Activated CD8-positive, alpha-beta T cell treated with anti-CD3 and anti-CD28 coated beads for 36 hours (primary cell): Measurements from ENCODE around the gene KIAA1210. TPM values are rescaled to one million over a fixed set of nuclear protein-coding genes. Genes with fewer than 3 reads are reported as not detected.

Source experiments
- ATAC-seq: fragments of 200-7000 bp; cut with Tn5 transposase; one replicate; pipeline ENCODE4 v1.10.0; 2021; ENCODE audit warnings: mild to moderate bottlenecking, moderate library complexity
- CTCF ChIA-PET: fragments of 350-600 bp; sonication (Branson Sonifier 250); formaldehyde crosslinking; loops from one replicate; lab custom pipeline; 2021; ENCODE audit warnings: antibody characterized with exemption; lab: Charles Lee
- POLR2A ChIA-PET: fragments of 350-600 bp; sonication (Branson Sonifier 250); formaldehyde crosslinking; loops from one replicate; lab custom pipeline; 2021; ENCODE audit warnings: antibody characterized with exemption; lab: Charles Lee
- DNase-seq: peaks from one replicate; pipeline ENCODE4 v3.0.0-alpha.2; 2020
- H3K27ac Mint-ChIP-seq: one replicate; pipeline ENCODE4 v1.8.0; 2021; ENCODE audit warnings: mild to moderate bottlenecking, mixed read lengths
- H3K27me3 Mint-ChIP-seq: one replicate; pipeline ENCODE4 v1.8.0; 2021; ENCODE audit warnings: mixed read lengths
- H3K36me3 Mint-ChIP-seq: one replicate; pipeline ENCODE4 v1.8.0; 2021; ENCODE audit warnings: low read depth, mixed read lengths
- H3K4me1 Mint-ChIP-seq: one replicate; pipeline ENCODE4 v1.8.0; 2021; ENCODE audit warnings: low read depth, mixed read lengths
- H3K4me3 Mint-ChIP-seq: one replicate; pipeline ENCODE4 v1.8.0; 2021; ENCODE audit warnings: mild to moderate bottlenecking, moderate library complexity, mixed read lengths
- H3K9me3 Mint-ChIP-seq: one replicate; pipeline ENCODE4 v1.8.0; 2021; ENCODE audit warnings: mixed read lengths
- intact Hi-C: fragments of 100-400 bp; cut with micrococcal nuclease; formaldehyde crosslinking; loops from one replicate; pipeline ENCODE4 v1.10.0; 2022
- total RNA-seq, 2 experiments: library from RNA; stranded (reverse); gene quantifications; one replicate each; pipeline ENCODE4 v1.2.3, GENCODE V29; 2021
- TF ChIP-seq, protein P1 (sequence below): fragments of 200-600 bp; IDR thresholded peaks from one replicate; pipeline ENCODE4 v1.8.0; 2022; ENCODE audit warnings: antibody characterized with exemption, mild to moderate bottlenecking

The KIAA1210 gene
- total RNA-seq, 2 experiments from 2014 or later = not detected

DNA sequence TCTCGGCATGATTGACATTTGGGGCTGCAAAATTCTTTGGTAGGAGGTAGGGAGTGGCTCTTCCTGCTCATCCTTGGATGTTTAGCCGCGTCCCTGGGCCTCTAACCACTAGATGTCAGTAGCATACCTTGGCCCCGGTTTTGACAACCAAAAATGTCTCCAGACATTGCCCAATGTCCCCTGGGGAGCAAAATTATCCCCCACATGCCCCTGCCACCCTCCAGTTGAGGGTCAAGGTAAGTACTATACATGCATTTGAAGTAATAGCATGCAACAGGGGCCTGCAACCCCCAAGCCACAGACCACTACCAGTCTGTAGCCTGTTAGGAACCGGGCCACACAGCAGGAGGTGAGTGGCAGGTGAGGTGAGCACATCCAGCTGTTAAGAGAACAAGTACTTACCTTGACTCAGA, 17.6 kb upstream of the KIAA1210 start:
- H3K27me3 Mint-ChIP-seq = no peaks in the 10 kb centered on the region
- no peaks in the 10 kb centered on the region for H3K36me3 Mint-ChIP-seq
- TF ChIP-seq, protein P1, sequence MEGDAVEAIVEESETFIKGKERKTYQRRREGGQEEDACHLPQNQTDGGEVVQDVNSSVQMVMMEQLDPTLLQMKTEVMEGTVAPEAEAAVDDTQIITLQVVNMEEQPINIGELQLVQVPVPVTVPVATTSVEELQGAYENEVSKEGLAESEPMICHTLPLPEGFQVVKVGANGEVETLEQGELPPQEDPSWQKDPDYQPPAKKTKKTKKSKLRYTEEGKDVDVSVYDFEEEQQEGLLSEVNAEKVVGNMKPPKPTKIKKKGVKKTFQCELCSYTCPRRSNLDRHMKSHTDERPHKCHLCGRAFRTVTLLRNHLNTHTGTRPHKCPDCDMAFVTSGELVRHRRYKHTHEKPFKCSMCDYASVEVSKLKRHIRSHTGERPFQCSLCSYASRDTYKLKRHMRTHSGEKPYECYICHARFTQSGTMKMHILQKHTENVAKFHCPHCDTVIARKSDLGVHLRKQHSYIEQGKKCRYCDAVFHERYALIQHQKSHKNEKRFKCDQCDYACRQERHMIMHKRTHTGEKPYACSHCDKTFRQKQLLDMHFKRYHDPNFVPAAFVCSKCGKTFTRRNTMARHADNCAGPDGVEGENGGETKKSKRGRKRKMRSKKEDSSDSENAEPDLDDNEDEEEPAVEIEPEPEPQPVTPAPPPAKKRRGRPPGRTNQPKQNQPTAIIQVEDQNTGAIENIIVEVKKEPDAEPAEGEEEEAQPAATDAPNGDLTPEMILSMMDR = no peak
- H3K9me3 Mint-ChIP-seq = no peaks in the 10 kb centered on the region
- ATAC-seq = no peak
- CTCF ChIA-PET = no interaction called here
- POLR2A ChIA-PET = no interaction called here
- peak; percentile 9 for DNase-seq
- intact Hi-C loops = loop anchor here (10.0 kb wide), 1 partner anchor 120 kb away; no protein-coding TSS in a partner anchor
- H3K4me3 Mint-ChIP-seq = no peak overlapping the region
- H3K27ac Mint-ChIP-seq = no peak overlapping the region
- no peaks in the 10 kb centered on the region for H3K4me1 Mint-ChIP-seq

DNA sequence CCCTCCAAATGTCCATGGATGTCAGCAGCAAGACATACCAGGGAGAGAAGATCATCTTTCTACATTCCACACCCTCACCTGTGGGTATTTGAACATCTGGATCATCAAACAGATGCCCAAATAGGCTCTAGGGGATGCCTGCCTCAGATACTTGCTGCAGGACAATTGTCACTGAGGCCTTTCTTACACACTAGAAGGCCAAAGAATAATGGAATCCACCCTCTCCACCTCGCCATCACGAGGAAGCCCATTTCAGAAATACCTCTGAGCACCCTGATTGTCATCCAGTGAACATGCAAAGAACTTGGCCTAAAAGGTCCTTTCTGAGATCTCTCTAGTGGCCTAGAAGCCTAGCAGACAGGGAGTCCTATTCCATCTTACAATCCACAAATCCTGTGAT, 6.9 kb upstream of the KIAA1210 start:
- no peaks in the 10 kb centered on the region for H3K36me3 Mint-ChIP-seq
- ChIA-PET POLR2A (no interaction called here), CTCF (no interaction called here)
- no peak overlapping the region for H3K27ac Mint-ChIP-seq
- no peaks in the 10 kb centered on the region for H3K9me3 Mint-ChIP-seq
- no peak overlapping the region for H3K4me3 Mint-ChIP-seq
- intact Hi-C loops = loop anchor here (10.0 kb wide), 1 partner anchor 80 kb away; no protein-coding TSS in a partner anchor
- H3K27me3 Mint-ChIP-seq = peaks cover 5% of the 10 kb centered on the region
- DNase-seq = no peak
- TF ChIP-seq, protein P1 = no peak
- no peak for ATAC-seq
- no peaks in the 10 kb centered on the region for H3K4me1 Mint-ChIP-seq

DNA sequence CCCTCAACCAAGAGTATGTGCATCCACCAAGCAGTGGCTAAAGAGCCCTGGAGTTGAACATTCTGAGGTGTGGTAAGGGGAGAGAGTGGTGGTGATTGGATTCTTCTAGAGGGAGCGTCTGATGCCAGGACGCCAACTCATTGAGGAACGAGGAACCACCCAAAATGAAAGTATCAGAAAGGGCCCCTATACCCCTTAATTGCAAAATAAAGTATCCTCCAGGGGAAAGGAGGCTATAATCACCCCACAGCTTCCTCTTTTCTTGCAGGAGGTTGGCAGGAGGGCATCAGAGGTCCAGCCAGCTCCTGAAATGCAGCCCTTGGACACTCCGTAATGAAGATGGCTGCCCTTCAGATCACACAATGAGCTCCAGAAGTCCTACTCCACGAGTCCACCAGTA, 5.3 kb upstream of the KIAA1210 start:
- no peaks in the 10 kb centered on the region for H3K9me3 Mint-ChIP-seq
- peaks cover 5% of the 10 kb centered on the region for H3K27me3 Mint-ChIP-seq
- CTCF ChIA-PET = no interaction called here
- ATAC-seq (no peak), DNase-seq (no peak)
- no peak overlapping the region for H3K27ac Mint-ChIP-seq
- intact Hi-C loops = loop anchor here (10.0 kb wide), 1 partner anchor 82 kb away; no protein-coding TSS in a partner anchor
- no peaks in the 10 kb centered on the region for H3K36me3 Mint-ChIP-seq
- POLR2A ChIA-PET = no interaction called here
- no peaks in the 10 kb centered on the region for H3K4me1 Mint-ChIP-seq
- no peak overlapping the region for H3K4me3 Mint-ChIP-seq
- TF ChIP-seq, protein P1 = no peak

DNA sequence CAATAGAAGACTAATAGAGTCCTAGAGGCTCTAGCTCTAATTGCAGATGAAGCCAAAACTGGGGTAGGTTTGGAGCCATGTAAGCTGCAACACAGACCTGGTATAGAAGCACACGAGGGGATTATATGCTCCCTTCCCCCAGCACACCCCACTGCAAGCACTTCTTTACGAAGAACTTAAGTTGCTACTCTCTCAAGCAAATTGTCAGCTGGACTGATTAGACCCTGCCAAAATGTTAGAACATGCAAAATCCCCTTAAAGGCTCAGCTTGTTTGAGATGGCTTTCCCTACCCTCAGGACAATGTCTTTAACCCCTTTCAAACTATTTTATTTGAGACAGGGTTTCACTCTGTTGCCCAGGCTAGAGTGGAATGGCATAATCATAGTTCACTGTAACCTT, 4.7 kb upstream of the KIAA1210 start:
- H3K27ac Mint-ChIP-seq = no peak overlapping the region
- ATAC-seq (no peak), DNase-seq (no peak)
- no peaks in the 10 kb centered on the region for H3K9me3 Mint-ChIP-seq
- intact Hi-C loops = loop anchor here (10.0 kb wide), 1 partner anchor 82 kb away; no protein-coding TSS in a partner anchor
- no peaks in the 10 kb centered on the region for H3K36me3 Mint-ChIP-seq
- CTCF ChIA-PET = interaction anchor here (1.2 kb wide), 1 partner anchor 13 kb away, joined by 3 read pairs; no protein-coding TSS in a partner anchor
- H3K4me1 Mint-ChIP-seq = no peaks in the 10 kb centered on the region
- POLR2A ChIA-PET = no interaction called here
- TF ChIP-seq, protein P1 = no peak
- no peak overlapping the region for H3K4me3 Mint-ChIP-seq
- peaks cover 5% of the 10 kb centered on the region for H3K27me3 Mint-ChIP-seq

DNA sequence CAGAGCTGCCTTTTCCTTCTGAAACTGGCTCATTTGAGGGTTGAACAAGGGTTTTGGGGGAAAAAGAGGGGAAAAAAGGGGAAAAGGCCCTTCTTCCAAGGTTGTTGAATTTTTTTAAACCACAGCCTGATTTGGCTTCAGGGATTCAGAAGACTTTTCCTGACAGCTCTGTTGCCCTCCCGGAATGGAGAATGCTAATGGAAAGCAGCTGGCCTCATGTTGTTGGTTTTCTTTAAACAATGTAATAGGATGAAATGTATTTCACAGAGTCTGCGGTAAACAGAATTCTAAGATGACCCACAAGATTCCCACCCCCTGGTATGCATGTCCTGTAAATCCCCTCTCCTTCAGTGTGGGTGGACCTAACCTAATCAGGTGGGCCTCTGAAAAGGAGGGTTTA, 3.3 kb upstream of the KIAA1210 start:
- Mint-ChIP-seq H3K9me3 (no peaks in the 10 kb centered on the region), H3K27me3 (peaks cover 3% of the 10 kb centered on the region), H3K4me3 (no peak overlapping the region), H3K27ac (no peak overlapping the region), H3K36me3 (no peaks in the 10 kb centered on the region), H3K4me1 (no peaks in the 10 kb centered on the region)
- DNase-seq (no peak), ATAC-seq (no peak)
- ChIA-PET POLR2A (no interaction called here), CTCF (interaction anchor here (1.2 kb wide), 1 partner anchor 12 kb away, joined by 3 read pairs; no protein-coding TSS in a partner anchor)
- intact Hi-C loops = loop anchor here (10.0 kb wide), 1 partner anchor 84 kb away; no protein-coding TSS in a partner anchor
- TF ChIP-seq, protein P1 = no peak
